ENCODE data around the gene DCAF4. TPM values are rescaled to one million over a fixed set of nuclear protein-coding genes. Genes with fewer than 3 reads are reported as not detected.
"Not testable (repeated sequence)": the region's sequence is repeated elsewhere in the genome, so short reads cannot be mapped to it uniquely, and the experiment has no call there.

The DCAF4 gene
- total RNA-seq, 1 experiment from 2014 or later, result 31.9 TPM

GRCh38 chr14:72961579-72962335, 35.5 kb downstream of the DCAF4 start:
- no peak overlapping the region for H3K27ac ChIP-seq (ENCODE audit: low read length)
- H3K36me3 ChIP-seq (ENCODE audit: insufficient read depth, low read length), result peaks cover 13% of the 10 kb centered on the region; the same call in 1 of the 2 replicates
- no peak overlapping the region for H2AFZ ChIP-seq (ENCODE audit: low read length)
- H3K9me2 ChIP-seq (replicated peaks; ENCODE audit: insufficient read depth, low read length), result no peaks in the 10 kb centered on the region
- no peaks in the 10 kb centered on the region for H3K27me3 ChIP-seq (ENCODE audit: low read length)
- H3K4me1 ChIP-seq (ENCODE audit: low read length), result no peaks in the 10 kb centered on the region
- no peaks in the 10 kb centered on the region for H3K79me2 ChIP-seq (ENCODE audit: low read length)
- no peak overlapping the region for H3K4me3 ChIP-seq (ENCODE audit: low read length)
- H3K9me3 ChIP-seq (ENCODE audit: low read length), result no peaks in the 10 kb centered on the region
- no peak overlapping the region for H3K4me2 ChIP-seq (ENCODE audit: low read depth, low read length, poor library complexity, severe bottlenecking)
- DNase-seq, result no peak
- H4K20me1 ChIP-seq (ENCODE audit: insufficient read depth, low read depth, low read length), result no peaks in the 10 kb centered on the region
- no peak overlapping the region for H3K9ac ChIP-seq (ENCODE audit: low read length)

GRCh38 chr14:72962336-72962754, 36.1 kb downstream of the DCAF4 start:
- H3K27me3 ChIP-seq (ENCODE audit: low read length); H3K9me2 ChIP-seq (replicated peaks; ENCODE audit: insufficient read depth, low read length); H2AFZ ChIP-seq (ENCODE audit: low read length); DNase-seq; H3K4me3 ChIP-seq (ENCODE audit: low read length); H4K20me1 ChIP-seq (ENCODE audit: insufficient read depth, low read depth, low read length); H3K4me2 ChIP-seq (ENCODE audit: low read depth, low read length, poor library complexity, severe bottlenecking); H3K9me3 ChIP-seq (ENCODE audit: low read length); H3K27ac ChIP-seq (ENCODE audit: low read length); H3K9ac ChIP-seq (ENCODE audit: low read length); H3K4me1 ChIP-seq (ENCODE audit: low read length); H3K79me2 ChIP-seq (ENCODE audit: low read length): not testable (repeated sequence)
- peaks cover 13% of the 10 kb centered on the region; the same call in 1 of the 2 replicates for H3K36me3 ChIP-seq (ENCODE audit: insufficient read depth, low read length)

GRCh38 chr14:72962829-72963312, 36.6 kb downstream of the DCAF4 start:
- no peaks in the 10 kb centered on the region for H3K27me3 ChIP-seq (ENCODE audit: low read length)
- no peaks in the 10 kb centered on the region for H3K4me1 ChIP-seq (ENCODE audit: low read length)
- peaks cover 13% of the 10 kb centered on the region; the same call in 1 of the 2 replicates for H3K36me3 ChIP-seq (ENCODE audit: insufficient read depth, low read length)
- no peak overlapping the region for H3K4me2 ChIP-seq (ENCODE audit: low read depth, low read length, poor library complexity, severe bottlenecking)
- no peaks in the 10 kb centered on the region for H3K79me2 ChIP-seq (ENCODE audit: low read length)
- H3K9ac ChIP-seq (ENCODE audit: low read length), result no peak overlapping the region
- H3K9me3 ChIP-seq (ENCODE audit: low read length), result no peaks in the 10 kb centered on the region
- H4K20me1 ChIP-seq (ENCODE audit: insufficient read depth, low read depth, low read length), result no peaks in the 10 kb centered on the region
- H3K27ac ChIP-seq (ENCODE audit: low read length), result no peak overlapping the region
- no peak overlapping the region for H3K4me3 ChIP-seq (ENCODE audit: low read length)
- no peak for DNase-seq
- H2AFZ ChIP-seq (ENCODE audit: low read length), result no peak overlapping the region
- no peaks in the 10 kb centered on the region for H3K9me2 ChIP-seq (replicated peaks; ENCODE audit: insufficient read depth, low read length)

GRCh38 chr14:72965249-72965648, 39.0 kb downstream of the DCAF4 start:
- Histone ChIP-seq H3K27me3 (ENCODE audit: low read length) (no peaks in the 10 kb centered on the region), H3K4me1 (ENCODE audit: low read length) (no peaks in the 10 kb centered on the region), H3K36me3 (ENCODE audit: insufficient read depth, low read length) (peaks cover 7% of the 10 kb centered on the region; the same call in 1 of the 2 replicates), H2AFZ (ENCODE audit: low read length) (no peak overlapping the region), H4K20me1 (ENCODE audit: insufficient read depth, low read depth, low read length) (no peaks in the 10 kb centered on the region), H3K9ac (ENCODE audit: low read length) (no peak overlapping the region), H3K9me2 (replicated peaks; ENCODE audit: insufficient read depth, low read length) (no peaks in the 10 kb centered on the region), H3K9me3 (ENCODE audit: low read length) (no peaks in the 10 kb centered on the region), H3K4me3 (ENCODE audit: low read length) (no peak overlapping the region), H3K4me2 (ENCODE audit: low read depth, low read length, poor library complexity, severe bottlenecking) (no peak overlapping the region), H3K27ac (ENCODE audit: low read length) (no peak overlapping the region), H3K79me2 (ENCODE audit: low read length) (no peaks in the 10 kb centered on the region)
- no peak for DNase-seq

GRCh38 chr14:72966038-72966437, 39.8 kb downstream of the DCAF4 start:
- Histone ChIP-seq H4K20me1 (ENCODE audit: insufficient read depth, low read depth, low read length) (no peaks in the 10 kb centered on the region), H3K9me2 (replicated peaks; ENCODE audit: insufficient read depth, low read length) (no peaks in the 10 kb centered on the region), H3K4me3 (ENCODE audit: low read length) (no peak overlapping the region), H3K4me2 (ENCODE audit: low read depth, low read length, poor library complexity, severe bottlenecking) (no peak overlapping the region), H3K79me2 (ENCODE audit: low read length) (no peaks in the 10 kb centered on the region), H3K4me1 (ENCODE audit: low read length) (no peaks in the 10 kb centered on the region), H3K27ac (ENCODE audit: low read length) (no peak overlapping the region), H3K9ac (ENCODE audit: low read length) (no peak overlapping the region), H2AFZ (ENCODE audit: low read length) (no peak overlapping the region), H3K27me3 (ENCODE audit: low read length) (no peaks in the 10 kb centered on the region), H3K9me3 (ENCODE audit: low read length) (no peaks in the 10 kb centered on the region), H3K36me3 (ENCODE audit: insufficient read depth, low read length) (no peaks in the 10 kb centered on the region)
- DNase-seq, result no peak

GRCh38 chr14:72968316-72968715, 42.1 kb downstream of the DCAF4 start:
- no peaks in the 10 kb centered on the region for H3K27me3 ChIP-seq (ENCODE audit: low read length)

GRCh38 chr14:72970058-72970630, 43.9 kb downstream of the DCAF4 start:
- Histone ChIP-seq H3K9me3 (ENCODE audit: low read length) (no peaks in the 10 kb centered on the region), H3K4me2 (ENCODE audit: low read depth, low read length, poor library complexity, severe bottlenecking) (no peak overlapping the region), H3K27me3 (ENCODE audit: low read length) (no peaks in the 10 kb centered on the region), H3K9me2 (replicated peaks; ENCODE audit: insufficient read depth, low read length) (no peaks in the 10 kb centered on the region), H2AFZ (ENCODE audit: low read length) (no peak overlapping the region), H3K79me2 (ENCODE audit: low read length) (no peaks in the 10 kb centered on the region), H3K36me3 (ENCODE audit: insufficient read depth, low read length) (no peaks in the 10 kb centered on the region), H3K4me3 (ENCODE audit: low read length) (no peak overlapping the region), H3K9ac (ENCODE audit: low read length) (no peak overlapping the region), H3K4me1 (ENCODE audit: low read length) (no peaks in the 10 kb centered on the region), H3K27ac (ENCODE audit: low read length) (no peak overlapping the region), H4K20me1 (ENCODE audit: insufficient read depth, low read depth, low read length) (no peaks in the 10 kb centered on the region)
- no peak for DNase-seq

More at GRCh38 chr14:72968316-72968715, 42.1 kb downstream of the DCAF4 start:
- Histone ChIP-seq H3K9ac (ENCODE audit: low read length) (no peak overlapping the region), H3K27ac (ENCODE audit: low read length) (no peak overlapping the region), H3K9me2 (replicated peaks; ENCODE audit: insufficient read depth, low read length) (no peaks in the 10 kb centered on the region), H3K4me3 (ENCODE audit: low read length) (no peak overlapping the region), H3K4me1 (ENCODE audit: low read length) (no peaks in the 10 kb centered on the region), H3K4me2 (ENCODE audit: low read depth, low read length, poor library complexity, severe bottlenecking) (no peak overlapping the region), H3K79me2 (ENCODE audit: low read length) (no peaks in the 10 kb centered on the region), H2AFZ (ENCODE audit: low read length) (no peak overlapping the region), H3K36me3 (ENCODE audit: insufficient read depth, low read length) (no peaks in the 10 kb centered on the region), H3K9me3 (ENCODE audit: low read length) (no peaks in the 10 kb centered on the region), H4K20me1 (ENCODE audit: insufficient read depth, low read depth, low read length) (no peaks in the 10 kb centered on the region)
- no peak for DNase-seq

- no peak overlapping the region for H3K9ac ChIP-seq (ENCODE audit: low read length)
- no peak overlapping the region for H3K4me3 ChIP-seq (ENCODE audit: low read length)
- H2AFZ ChIP-seq (ENCODE audit: low read length), result no peak overlapping the region
- H3K4me1 ChIP-seq (ENCODE audit: low read length), result no peaks in the 10 kb centered on the region
- no peak overlapping the region for H3K4me2 ChIP-seq (ENCODE audit: low read depth, low read length, poor library complexity, severe bottlenecking)
- no peaks in the 10 kb centered on the region for H4K20me1 ChIP-seq (ENCODE audit: insufficient read depth, low read depth, low read length)
- no peak for DNase-seq
- no peaks in the 10 kb centered on the region for H3K9me2 ChIP-seq (replicated peaks; ENCODE audit: insufficient read depth, low read length)
- no peaks in the 10 kb centered on the region for H3K79me2 ChIP-seq (ENCODE audit: low read length)
- H3K27ac ChIP-seq (ENCODE audit: low read length), result no peak overlapping the region
- no peaks in the 10 kb centered on the region for H3K9me3 ChIP-seq (ENCODE audit: low read length)
- no peaks in the 10 kb centered on the region for H3K27me3 ChIP-seq (ENCODE audit: low read length)
- H3K36me3 ChIP-seq (ENCODE audit: insufficient read depth, low read length), result no peaks in the 10 kb centered on the region
These were observed 44.7 kb downstream of the DCAF4 start for GRCh38 chr14:72970824-72971434.
